H54 (cell line): ENCODE data around the gene KCNAB2.
A peak's percentile ranks its signal among the peaks of the same experiment; 100 is the strongest.

Source experiments
- DNase-seq: peaks from one replicate; pipeline ENCODE4 v3.0.0; 2011; ENCODE audit warnings: low spot score, mixed read lengths; ENCODE audit not compliant: insufficient read length
- FAIRE-seq: peaks from 3 replicates; lab custom pipeline; 2011; peaks lifted over from hg19 to GRCh38; lab: Jason Lieb, UNC
- POLR2A ChIP-seq: IDR thresholded peaks from 2 replicates; pipeline ENCODE4 v1.6.1; 2011; ENCODE audit warnings: low read depth, mild to moderate bottlenecking, low read length

The KCNAB2 gene

GRCh38 chr1:6136516-6137220 lies 91.0 kb downstream of the KCNAB2 start:
- TF ChIP-seq POLR2A, result no peak
- no peak for FAIRE-seq

GRCh38 chr1:6137758-6138157 lies 92.1 kb downstream of the KCNAB2 start:
- FAIRE-seq (no peak), DNase-seq (no peak)
- no peak for TF ChIP-seq POLR2A

More at GRCh38 chr1:6136516-6137220, 91.0 kb downstream of the KCNAB2 start:
- no peak for DNase-seq

- FAIRE-seq, result no peak
- TF ChIP-seq POLR2A, result no peak
- DNase-seq, result no peak
Measured at GRCh38 chr1:6140413-6140812, 94.7 kb downstream of the KCNAB2 start.

- DNase-seq (no peak), FAIRE-seq (no peak)
- TF ChIP-seq POLR2A, result no peak
Measured at GRCh38 chr1:6141592-6141991, 95.9 kb downstream of the KCNAB2 start.

- DNase-seq (no peak), FAIRE-seq (no peak)
- no peak for TF ChIP-seq POLR2A
Measured at GRCh38 chr1:6142036-6142621, 96.4 kb downstream of the KCNAB2 start.

GRCh38 chr1:6142734-6143133 lies 97.0 kb downstream of the KCNAB2 start:
- no peak for DNase-seq
- TF ChIP-seq POLR2A, result no peak
- FAIRE-seq, result no peak

- FAIRE-seq (no peak), DNase-seq (no peak)
- TF ChIP-seq POLR2A, result no peak
Measured at GRCh38 chr1:6143395-6143794, 97.7 kb downstream of the KCNAB2 start.

- FAIRE-seq (no peak), DNase-seq (no peak)
- TF ChIP-seq POLR2A, result no peak
Measured at GRCh38 chr1:6144175-6144574, 98.5 kb downstream of the KCNAB2 start.

GRCh38 chr1:6144647-6145395 lies 99.1 kb downstream of the KCNAB2 start:
- FAIRE-seq (no peak), DNase-seq (no peak)
- TF ChIP-seq POLR2A, result no peak

- no peak for DNase-seq
- TF ChIP-seq POLR2A, result no peak
- no peak for FAIRE-seq
Measured at GRCh38 chr1:6145396-6145750, 99.7 kb downstream of the KCNAB2 start.

- TF ChIP-seq POLR2A, result no peak
- no peak for FAIRE-seq
- no peak for DNase-seq
Measured at GRCh38 chr1:6145864-6146410, 100.2 kb downstream of the KCNAB2 start.

- no peak for TF ChIP-seq POLR2A
- FAIRE-seq (no peak), DNase-seq (peak; percentile 37)
Measured at GRCh38 chr1:6148497-6149241, 103.0 kb downstream of the KCNAB2 start.

GRCh38 chr1:6149597-6149996 lies 103.9 kb downstream of the KCNAB2 start:
- DNase-seq, result no peak
- FAIRE-seq, result no peak
- no peak for TF ChIP-seq POLR2A
